HG02938 (cell line): ENCODE data around the gene DGUOK.
A peak's percentile ranks its signal among the peaks of the same experiment; 100 is the strongest.
"Not testable (repeated sequence)": the region's sequence is repeated elsewhere in the genome, so short reads cannot be mapped to it uniquely, and the experiment has no call there.

Experiments
- ATAC-seq: cut with Tn5 transposase; IDR thresholded peaks from one replicate; pipeline ENCODE4 v1.9.1; 2021; ENCODE audit warnings: mild to moderate bottlenecking, moderate library complexity; ENCODE audit not compliant: unreplicated experiment

DGUOK gene

GRCh38 chr2:73926493-73927327, at the start of gene DGUOK:
Gene DGUOK, plus strand, starts transcription at chr2:73926880. Its CDS starts 31 bp downstream, at chr2:73926911.
- peak; percentile 100 for ATAC-seq

DNA sequence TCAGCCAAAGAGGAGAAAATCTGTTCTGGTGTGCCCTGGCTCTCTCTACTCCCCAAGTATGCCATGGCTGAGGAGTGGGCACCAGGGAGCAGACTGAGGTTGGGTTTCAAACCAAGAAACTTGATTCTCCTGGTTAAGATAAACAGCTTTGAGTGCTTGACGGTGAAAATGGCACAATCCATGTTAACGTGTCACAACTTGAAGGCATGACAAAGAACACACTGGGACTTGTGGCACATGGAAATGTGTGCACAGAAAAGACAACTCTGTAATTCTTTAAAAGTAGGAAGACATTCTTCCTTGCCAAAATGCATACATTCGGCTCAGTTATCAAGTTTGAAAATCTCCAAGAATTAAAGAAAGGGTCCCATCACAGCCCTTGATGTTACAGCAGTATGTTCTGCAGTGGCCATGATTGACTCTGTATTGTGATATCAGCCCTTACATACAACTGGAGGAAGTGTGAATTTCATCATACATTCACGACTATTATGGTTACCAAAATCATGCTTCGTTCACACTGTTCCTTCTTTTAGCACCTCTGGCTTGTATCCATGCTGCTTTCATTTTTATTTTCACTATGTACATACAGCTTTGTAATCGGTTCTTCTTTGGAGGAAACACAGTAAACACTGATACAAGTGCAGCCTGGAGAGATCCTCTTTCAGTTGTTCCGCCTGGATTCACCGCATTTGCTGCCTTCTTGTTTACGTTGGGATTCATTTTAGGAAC, 49.4 kb upstream of the DGUOK start:
- ATAC-seq = no peak

DNA sequence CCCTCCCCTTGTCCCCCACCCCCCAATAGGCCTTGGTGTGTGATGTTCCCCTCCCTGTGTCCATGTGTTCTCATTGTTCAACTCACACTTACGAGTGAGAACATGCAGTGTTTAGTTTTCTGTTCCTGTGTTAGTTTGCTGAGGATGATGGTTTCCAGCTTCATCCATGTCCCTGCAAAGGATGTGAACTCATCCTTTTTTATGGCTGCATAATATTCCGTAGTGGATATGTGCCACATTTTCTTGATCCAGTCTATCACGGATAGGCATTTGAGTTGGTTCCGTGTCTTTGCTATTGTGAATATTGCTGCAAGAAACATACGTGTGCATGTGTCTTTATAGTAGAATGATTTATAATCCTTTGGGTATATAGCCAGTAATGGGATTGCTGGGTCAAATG, 48.7 kb upstream of the DGUOK start:
- not testable (repeated sequence) for ATAC-seq

- no peak for ATAC-seq
Measured at GRCh38 chr2:73885406-73885805, 41.3 kb upstream of the DGUOK start.

GRCh38 chr2:73886357-73886756, 40.3 kb upstream of the DGUOK start:
- ATAC-seq = no peak

GRCh38 chr2:73887596-73888353, 38.9 kb upstream of the DGUOK start:
- not testable (repeated sequence) for ATAC-seq

- ATAC-seq = no peak
Measured at GRCh38 chr2:73888388-73888787, 38.3 kb upstream of the DGUOK start.

DNA sequence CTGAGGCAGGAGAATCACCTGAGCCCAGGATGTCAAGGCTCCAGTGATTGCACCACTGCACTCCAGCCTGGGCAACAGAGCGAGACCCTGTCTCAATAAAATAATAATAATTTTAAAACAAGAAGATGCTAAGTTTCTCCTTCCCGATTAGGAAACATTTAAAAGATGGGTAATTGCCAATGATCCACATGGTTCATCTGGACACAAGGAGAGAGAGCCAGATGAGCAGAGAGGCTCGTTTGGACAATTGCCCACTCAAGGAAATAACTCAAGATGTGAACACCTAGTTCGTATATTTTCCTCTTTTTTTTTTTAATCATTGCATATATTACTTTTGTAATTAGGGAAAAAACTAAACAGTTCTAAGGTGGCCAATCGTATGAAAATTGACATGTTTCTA, 37.5 kb upstream of the DGUOK start:
- ATAC-seq = no peak

DNA sequence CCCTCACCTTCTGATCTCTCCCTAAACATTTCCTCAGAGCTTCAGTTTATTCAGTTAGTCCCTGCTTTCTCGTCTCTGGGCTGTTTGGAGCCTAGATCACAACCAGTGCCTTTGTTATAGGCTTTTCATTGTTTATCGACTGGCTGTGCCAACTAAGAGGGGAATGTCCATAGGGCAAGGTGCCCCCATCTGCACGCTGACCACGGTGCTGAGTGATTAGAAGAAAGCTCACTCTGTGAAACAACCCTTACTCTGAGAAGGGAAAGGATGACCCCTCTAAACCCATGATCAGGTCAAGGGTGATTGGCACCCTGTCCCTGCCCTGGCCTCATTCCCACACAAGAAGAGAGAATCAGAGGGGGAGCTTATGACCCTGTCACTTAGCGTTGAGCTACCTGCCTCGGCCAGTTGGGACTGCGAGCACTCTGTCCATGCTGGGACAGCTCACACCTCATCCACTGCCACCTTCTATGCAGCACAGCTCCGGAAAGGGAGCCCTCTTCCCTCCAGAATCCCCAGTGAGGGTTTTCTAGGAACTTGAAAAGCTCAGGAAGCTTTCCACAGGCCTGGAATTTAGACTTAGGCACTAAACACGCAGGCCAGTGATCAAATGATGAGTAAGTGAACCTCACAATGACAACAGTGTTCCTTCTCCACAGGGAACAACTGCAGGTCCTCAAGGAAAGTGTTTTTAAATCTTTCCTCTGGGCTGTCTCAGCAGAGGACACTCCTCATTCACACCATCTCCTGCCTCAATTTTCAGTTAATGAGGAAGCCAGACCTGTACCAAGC, 36.2 kb upstream of the DGUOK start:
- ATAC-seq = no peak

- no peak for ATAC-seq
Measured at GRCh38 chr2:73891276-73891901, 35.3 kb upstream of the DGUOK start.

GRCh38 chr2:73892631-73893329, 33.9 kb upstream of the DGUOK start, which contains the start of gene ACTG2:
Gene ACTG2, plus strand, starts transcription at chr2:73893008. Its CDS starts 8,304 bp downstream, at chr2:73901312.
- ATAC-seq = no peak

- ATAC-seq = no peak
Measured at GRCh38 chr2:73893764-73894474, 32.8 kb upstream of the DGUOK start.

DNA sequence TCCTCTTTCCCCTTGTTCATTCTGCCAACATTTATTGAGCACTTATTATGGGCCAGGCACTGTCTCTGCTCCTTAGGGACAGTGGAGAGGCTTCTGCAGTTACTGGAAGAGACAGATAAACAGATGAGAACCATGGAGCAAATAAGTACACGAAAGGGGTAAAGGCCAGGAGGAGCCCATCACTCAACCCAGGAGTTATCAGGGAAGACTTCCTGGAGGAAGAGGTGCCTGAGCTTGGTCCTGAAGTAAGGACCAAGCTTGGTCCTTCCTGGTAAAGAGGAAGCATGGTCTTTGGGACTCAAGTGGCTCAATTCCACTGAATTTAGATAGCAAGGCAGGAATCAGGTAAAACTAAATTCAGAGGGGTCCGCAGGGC, 32.2 kb upstream of the DGUOK start:
- no peak for ATAC-seq

GRCh38 chr2:73894877-73895276, 31.8 kb upstream of the DGUOK start:
- no peak for ATAC-seq

- no peak for ATAC-seq
Measured at GRCh38 chr2:73895473-73895872, 31.2 kb upstream of the DGUOK start.

- no peak for ATAC-seq
Measured at GRCh38 chr2:73896362-73897239, 30.1 kb upstream of the DGUOK start.

GRCh38 chr2:73897240-73897583, 29.5 kb upstream of the DGUOK start:
- no peak for ATAC-seq

- ATAC-seq = no peak
Measured at GRCh38 chr2:73897934-73898333, 28.7 kb upstream of the DGUOK start.
